Astrocyte of the cerebellum (primary cell): Measurements from ENCODE around the gene KRT39.
"Not testable (repeated sequence)": the region's sequence is repeated elsewhere in the genome, so short reads cannot be mapped to it uniquely, and the experiment has no call there.

Experiments
- DNase-seq: peaks from one replicate; pipeline ENCODE4 v3.0.0-alpha.2; 2011; ENCODE audit warnings: low read depth
- H3K4me3 ChIP-seq: 2 replicates; pipeline ENCODE4 v1.5.1; 2011; ENCODE audit warnings: mild to moderate bottlenecking, low read depth, low read length, moderate library complexity
- in situ Hi-C: cut with HindIII; loops from 2 replicates; pipeline ENCODE4 v1.10.0; 2017; ENCODE audit warnings: low sequenced_read_pairs
- TF ChIP-seq, protein P1 (sequence below): IDR thresholded peaks from 2 replicates; pipeline ENCODE4 v1.5.1; 2012; ENCODE audit warnings: low read length, low read depth, moderate library complexity, mild to moderate bottlenecking; ENCODE audit errors: missing control alignments

KRT39 gene

GRCh38 chr17:40931311-40931710 is 35.4 kb downstream of the KRT39 start:
- TF ChIP-seq, protein P1, sequence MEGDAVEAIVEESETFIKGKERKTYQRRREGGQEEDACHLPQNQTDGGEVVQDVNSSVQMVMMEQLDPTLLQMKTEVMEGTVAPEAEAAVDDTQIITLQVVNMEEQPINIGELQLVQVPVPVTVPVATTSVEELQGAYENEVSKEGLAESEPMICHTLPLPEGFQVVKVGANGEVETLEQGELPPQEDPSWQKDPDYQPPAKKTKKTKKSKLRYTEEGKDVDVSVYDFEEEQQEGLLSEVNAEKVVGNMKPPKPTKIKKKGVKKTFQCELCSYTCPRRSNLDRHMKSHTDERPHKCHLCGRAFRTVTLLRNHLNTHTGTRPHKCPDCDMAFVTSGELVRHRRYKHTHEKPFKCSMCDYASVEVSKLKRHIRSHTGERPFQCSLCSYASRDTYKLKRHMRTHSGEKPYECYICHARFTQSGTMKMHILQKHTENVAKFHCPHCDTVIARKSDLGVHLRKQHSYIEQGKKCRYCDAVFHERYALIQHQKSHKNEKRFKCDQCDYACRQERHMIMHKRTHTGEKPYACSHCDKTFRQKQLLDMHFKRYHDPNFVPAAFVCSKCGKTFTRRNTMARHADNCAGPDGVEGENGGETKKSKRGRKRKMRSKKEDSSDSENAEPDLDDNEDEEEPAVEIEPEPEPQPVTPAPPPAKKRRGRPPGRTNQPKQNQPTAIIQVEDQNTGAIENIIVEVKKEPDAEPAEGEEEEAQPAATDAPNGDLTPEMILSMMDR, result no peak
- in situ Hi-C loops, result no loop called here

DNA sequence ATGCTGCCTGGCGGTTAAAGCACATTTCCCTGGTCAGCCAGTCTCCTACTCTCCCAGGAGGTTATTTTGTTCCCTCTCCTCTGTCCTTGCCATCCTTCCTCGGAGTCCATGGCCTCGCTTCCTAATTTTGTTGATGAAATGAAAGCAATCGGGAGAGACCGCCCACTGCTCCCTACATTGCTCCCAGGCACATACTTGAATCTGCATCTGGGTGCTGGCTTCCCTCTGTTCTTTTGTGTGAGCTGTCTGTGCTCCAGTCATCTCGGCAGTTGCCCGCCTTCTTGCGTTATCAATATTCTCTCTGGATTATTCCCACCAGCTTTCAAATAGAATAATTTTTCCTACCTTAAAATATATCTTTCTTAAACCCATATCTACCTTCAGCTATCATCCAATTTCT is 40.4 kb downstream of the KRT39 start:
- no peak for DNase-seq
- TF ChIP-seq, protein P1, result no peak
- in situ Hi-C loops, result no loop called here
- H3K4me3 ChIP-seq, result no peak overlapping the region

More at GRCh38 chr17:40931311-40931710, 35.4 kb downstream of the KRT39 start:
- no peak overlapping the region for H3K4me3 ChIP-seq
- DNase-seq, result no peak

DNA sequence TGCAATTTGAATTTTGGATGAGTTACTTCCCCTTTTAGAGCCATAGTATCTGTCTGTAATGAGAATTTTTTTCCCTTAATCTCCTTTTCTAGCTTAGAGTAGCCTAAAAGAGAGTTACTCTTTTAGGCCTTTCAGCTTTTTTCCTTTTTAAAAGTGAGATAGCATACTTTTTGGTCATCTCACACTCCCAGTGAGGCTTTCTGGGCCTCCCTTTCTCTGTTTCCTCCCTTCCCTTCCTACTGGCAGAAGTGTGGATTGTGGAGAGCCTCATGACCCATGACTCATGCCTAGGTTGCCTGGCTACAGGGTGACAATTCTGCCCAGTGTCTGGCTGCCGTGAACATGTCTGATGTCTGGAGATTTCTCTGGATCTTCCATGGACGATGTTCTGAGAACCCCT is 44.5 kb downstream of the KRT39 start:
- DNase-seq, result no peak
- in situ Hi-C loops, result loop anchor here (25.0 kb wide), 1 partner anchor 740 kb away; no protein-coding TSS in a partner anchor
- TF ChIP-seq, protein P1, result no peak
- H3K4me3 ChIP-seq, result no peak overlapping the region

DNA sequence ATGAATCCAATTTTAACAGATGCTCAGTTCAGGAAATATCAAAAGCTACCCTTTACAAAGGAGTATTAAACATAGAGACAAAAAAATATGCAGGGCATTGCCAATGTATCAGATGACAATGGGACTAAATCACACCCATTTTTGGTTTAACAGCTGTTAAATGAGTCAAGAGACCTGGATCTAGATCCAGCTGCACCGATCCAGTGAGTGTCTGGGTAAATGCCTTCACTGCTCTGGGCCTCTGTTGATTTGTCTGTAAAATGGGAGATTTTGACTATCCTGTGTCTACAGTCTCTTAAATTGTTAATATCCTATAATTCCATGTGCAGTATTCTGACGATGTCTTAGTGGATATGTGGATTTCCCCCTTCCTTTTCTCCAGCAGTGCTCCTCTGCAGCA is 45.7 kb downstream of the KRT39 start:
- in situ Hi-C loops, result loop anchor here (25.0 kb wide), 1 partner anchor 741 kb away; no protein-coding TSS in a partner anchor
- TF ChIP-seq, protein P1, result no peak
- DNase-seq, result no peak
- no peak overlapping the region for H3K4me3 ChIP-seq

DNA sequence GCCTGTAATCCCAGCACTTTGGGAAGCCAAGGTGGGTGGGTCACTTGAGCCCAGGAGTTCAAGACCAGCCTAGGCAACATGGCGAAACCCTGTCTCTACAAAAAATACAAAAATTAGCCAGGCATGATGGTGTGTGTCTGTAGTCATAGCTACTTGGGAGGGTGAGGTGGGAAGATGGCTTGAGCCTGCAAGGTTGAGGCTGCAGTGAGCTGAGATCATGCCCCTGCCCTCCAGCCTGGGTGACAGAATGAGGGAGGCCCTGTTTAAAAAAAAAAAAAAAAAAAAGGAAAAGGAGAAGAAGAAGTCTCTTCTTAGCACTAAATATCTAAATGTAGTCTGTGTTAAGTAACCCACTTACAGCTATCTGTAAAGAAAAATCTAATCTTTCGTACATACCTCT is 49.6 kb downstream of the KRT39 start:
- in situ Hi-C loops, result loop anchor here (25.0 kb wide), 1 partner anchor 745 kb away; no protein-coding TSS in a partner anchor
- not testable (repeated sequence) for H3K4me3 ChIP-seq, DNase-seq

- no peak overlapping the region for H3K4me3 ChIP-seq
- in situ Hi-C loops, result loop anchor here (25.0 kb wide), 1 partner anchor 746 kb away; no protein-coding TSS in a partner anchor
- TF ChIP-seq, protein P1, result no peak
- DNase-seq, result no peak
Observed at GRCh38 chr17:40916366-40916765, 50.4 kb downstream of the KRT39 start.

GRCh38 chr17:40915721-40916256 is 51.0 kb downstream of the KRT39 start:
- no peak overlapping the region for H3K4me3 ChIP-seq
- in situ Hi-C loops, result loop anchor here (25.0 kb wide), 1 partner anchor 747 kb away; no protein-coding TSS in a partner anchor
- TF ChIP-seq, protein P1, result no peak
- DNase-seq, result no peak
